Endothelial cell of umbilical vein (primary cell): ENCODE results near the gene SRGAP3. TPM values are rescaled to one million over a fixed set of nuclear protein-coding genes. Genes with fewer than 3 reads are reported as not detected.

Experiments used
- BruUV-seq: library from RNA; stranded (reverse); fragments of 400-500 nt; replicated peaks from 2 replicates; lab custom pipeline; 2021; lab: Mats Ljungman, UMichigan
- CTCF ChIA-PET: fragments of 300-600, 350-600 bp; sonication (Branson Sonifier 250); formaldehyde crosslinking; loops from one replicate; lab custom pipeline; 2021; ENCODE audit warnings: antibody characterized with exemption, inconsistent platforms; lab: Charles Lee
- POLR2A ChIA-PET: fragments of 300-600, 350-600 bp; sonication (Branson Sonifier 250); formaldehyde crosslinking; loops from one replicate; lab custom pipeline; 2021; ENCODE audit warnings: antibody characterized with exemption, inconsistent platforms; lab: Charles Lee
- DNase-seq: peaks from one replicate; pipeline ENCODE4 v3.0.0-alpha.2; 2011; ENCODE audit warnings: low read depth, low spot score
- FAIRE-seq: peaks from 2 replicates; lab custom pipeline; 2011; peaks lifted over from hg19 to GRCh38; lab: Jason Lieb, UNC
- H2AFZ ChIP-seq: 2 replicates; pipeline ENCODE4 v1.6.0; 2012; ENCODE audit warnings: low read depth, low read length, control low read depth, inconsistent platforms
- H3K27ac ChIP-seq: 2 replicates; pipeline ENCODE4 v1.5.1; 2011; ENCODE audit warnings: low read depth, mild to moderate bottlenecking, control low read depth, low read length, moderate library complexity; ENCODE audit not compliant: insufficient read depth
- H3K27me3 ChIP-seq, 2 experiments: 2 replicates each; pipeline versions ENCODE4 v1.6.0 to v1.6.1; 2011; ENCODE audit warnings: low read length in 2 of 2, mixed read lengths in 1 of 2; ENCODE audit not compliant: control insufficient read depth in 2 of 2, insufficient read depth in 2 of 2
- H3K36me3 ChIP-seq, 2 experiments: 2 replicates in 1 of 2; 3 replicates in 1 of 2; pipeline ENCODE4 v1.5.1; 2011; ENCODE audit warnings: low read length in 2 of 2, mild to moderate bottlenecking in 1 of 2, moderate library complexity in 1 of 2; ENCODE audit not compliant: control insufficient read depth in 2 of 2, insufficient read depth in 2 of 2; ENCODE audit errors: extremely low read depth in 1 of 2
- H3K4me1 ChIP-seq: 3 replicates; pipeline ENCODE4 v1.5.1; 2011; ENCODE audit warnings: mild to moderate bottlenecking, low read length; ENCODE audit not compliant: control insufficient read depth, insufficient read depth; ENCODE audit errors: extremely low read depth
- H3K4me2 ChIP-seq: 2 replicates; pipeline ENCODE4 v1.6.1; 2011; ENCODE audit warnings: low read length, control low read depth, mixed read lengths; ENCODE audit not compliant: insufficient read depth
- H3K4me3 ChIP-seq, 3 experiments: fragments of 200-600 bp in 1 of 3; sonication (generic), shearing (Covaris generic) in 1 of 3; replicated peaks in 1 of 3; 2 replicates each; pipeline ENCODE4 v1.5.1; 2011 to 2016; ENCODE audit warnings: control low read depth in 3 of 3, low read length in 3 of 3, mild to moderate bottlenecking in 2 of 3, inconsistent platforms in 1 of 3, low read depth in 1 of 3, moderate library complexity in 1 of 3; ENCODE audit not compliant: insufficient read depth in 1 of 3
- H3K79me2 ChIP-seq: 2 replicates; pipeline ENCODE4 v1.6.0; 2012; ENCODE audit warnings: low read length, inconsistent platforms; ENCODE audit not compliant: control insufficient read depth, insufficient read depth
- H3K9ac ChIP-seq: replicated peaks from 2 replicates; pipeline ENCODE3; 2011; ENCODE audit warnings: low read length, control low read depth; ENCODE audit not compliant: insufficient read depth; ENCODE audit errors: extremely low read depth
- H3K9me1 ChIP-seq: replicated peaks from 3 replicates; pipeline ENCODE4 v1.6.0; 2011; ENCODE audit warnings: mild to moderate bottlenecking, low read length; ENCODE audit not compliant: control insufficient read depth, insufficient read depth; ENCODE audit errors: extremely low read depth
- H3K9me3 ChIP-seq: replicated peaks from 2 replicates; pipeline ENCODE4 v1.5.1; 2012; ENCODE audit warnings: low read length, inconsistent platforms; ENCODE audit not compliant: control insufficient read depth, insufficient read depth
- H4K20me1 ChIP-seq: replicated peaks from 2 replicates; pipeline ENCODE3; 2011; ENCODE audit warnings: mild to moderate bottlenecking, low read length; ENCODE audit not compliant: control insufficient read depth, insufficient read depth; ENCODE audit errors: extremely low read depth
- CTCF ChIP-seq, 2 donors: IDR thresholded peaks; 1 replicate in 1 of 2; 2 replicates in 1 of 2; pipeline ENCODE4 v1.5.1; 2011; ENCODE audit warnings: low read length in 2 of 2, mild to moderate bottlenecking in 2 of 2, moderate library complexity in 2 of 2, control low read depth in 1 of 2, inconsistent platforms in 1 of 2, low read depth in 1 of 2; ENCODE audit not compliant: insufficient read depth in 1 of 2; ENCODE audit errors: extremely low read depth in 1 of 2
- EZH2 ChIP-seq: IDR thresholded peaks from 2 replicates; pipeline ENCODE4 v1.6.1; 2012; ENCODE audit warnings: borderline replicate concordance, low read depth, mild to moderate bottlenecking, moderate library complexity, low read length, inconsistent platforms; ENCODE audit not compliant: severe bottlenecking
- FOS ChIP-seq: IDR thresholded peaks from 2 replicates; pipeline ENCODE4 v1.6.1; 2011; ENCODE audit warnings: mild to moderate bottlenecking, low read length, moderate library complexity, borderline replicate concordance; ENCODE audit not compliant: insufficient read depth
- GATA2 ChIP-seq: IDR thresholded peaks from 2 replicates; pipeline ENCODE4 v1.7.0; 2011; ENCODE audit warnings: low read depth, mild to moderate bottlenecking, moderate library complexity, mixed read lengths, low read length; ENCODE audit not compliant: insufficient read length, insufficient read depth
- JUN ChIP-seq: IDR thresholded peaks from 2 replicates; pipeline ENCODE4 v1.6.1; 2011; ENCODE audit warnings: borderline replicate concordance, low read depth; ENCODE audit not compliant: insufficient read length, insufficient read depth
- MAX ChIP-seq: IDR thresholded peaks from 2 replicates; pipeline ENCODE4 v1.6.1; 2011; ENCODE audit not compliant: insufficient read depth, insufficient read length
- MYC ChIP-seq: IDR thresholded peaks from one replicate; pipeline ENCODE4 v1.6.1; 2011; ENCODE audit warnings: mild to moderate bottlenecking, low read depth, low read length
- POLR2A ChIP-seq: IDR thresholded peaks from 2 replicates; pipeline ENCODE4 v1.6.1; 2012; ENCODE audit warnings: low read depth, mild to moderate bottlenecking, control low read depth, low read length
- POLR2AphosphoS5 ChIP-seq: IDR thresholded peaks from 2 replicates; pipeline ENCODE4 v1.6.1; 2012; ENCODE audit warnings: low read depth, mild to moderate bottlenecking, control low read depth, low read length, moderate library complexity; ENCODE audit not compliant: insufficient read depth
- dilution Hi-C: fragments of 300-500 bp; cut with MboI; formaldehyde crosslinking; loops from one replicate; pipeline ENCODE4 v1.15.0; 2019; ENCODE audit warnings: low sequenced_read_pairs; ENCODE audit not compliant: extremely low pct_ligation_motif_present
- intact Hi-C: fragments of 100-400 bp; cut with micrococcal nuclease; formaldehyde crosslinking; loops from one replicate; pipeline ENCODE4 v1.10.0; 2022
- polyA plus RNA-seq, 4 experiments: library from polyadenylated mRNA; depleted of rRNA in 3 of 4; stranded (reverse) in 3 of 4; unstranded in 1 of 4; fragments of >200 nt; gene quantifications; 2 replicates each; pipeline versions ENCODE4 v1.2.1 to v1.2.3, GENCODE V29; 2011 to 2012; ENCODE audit warnings: missing spikeins in 1 of 4
- total RNA-seq: library from RNA; stranded (reverse); gene quantifications from 2 replicates; pipeline ENCODE4 v1.2.3, GENCODE V29; 2021

Gene SRGAP3
- total and polyA plus RNA-seq, 2 donors (not counting 3 experiments of a cell fraction or from before 2014, with no cell fraction given) = 0.06 TPM; not detected in 1

GRCh38 chr3:9097495-9097894, 152.0 kb downstream of the SRGAP3 start:
- no TSS peak for BruUV-seq
- Histone ChIP-seq H3K27me3 (no peaks in the 10 kb centered on the region), H3K4me2 (no peak overlapping the region), H3K9ac (no peak overlapping the region), H3K9me3 (no peaks in the 10 kb centered on the region), H3K4me1 (no peaks in the 10 kb centered on the region), H2AFZ (no peak overlapping the region), H3K4me3 (no peak overlapping the region), H4K20me1 (no peaks in the 10 kb centered on the region), H3K79me2 (no peaks in the 10 kb centered on the region), H3K27ac (no peak overlapping the region), H3K9me1 (no peaks in the 10 kb centered on the region), H3K36me3 (no peaks in the 10 kb centered on the region)
- dilution Hi-C loops (no loop called here), intact Hi-C loops (no loop called here)
- CTCF ChIA-PET = interaction anchor here (0.8 to 1.1 kb wide), 3 partner anchors 9 to 109 kb away, joined by 3 read pairs; no protein-coding TSS in a partner anchor
- DNase-seq (no peak), FAIRE-seq (no peak)
- POLR2A ChIA-PET = no interaction called here
- TF ChIP-seq POLR2A (no peak), MYC (no peak), CTCF (IDR thresholded peaks at IDR 0.05; ENCODE audit: extremely low read depth in 1 of 2, insufficient read depth in 1 of 2, low read depth in 1 of 2, low read length in 2 of 2) (no peak), JUN (no peak), FOS (no peak), POLR2AphosphoS5 (no peak), EZH2 (no peak), GATA2 (no peak), MAX (no peak)
